Osteoblast (primary cell): ENCODE measurements around the gene PPP4R2. TPM values are rescaled to one million over a fixed set of nuclear protein-coding genes. Genes with fewer than 3 reads are reported as not detected.

Source experiments
- DNase-seq: peaks from one replicate; pipeline ENCODE4 v3.0.0; 2011; ENCODE audit warnings: low spot score, mixed read lengths; ENCODE audit not compliant: insufficient read length; ENCODE audit errors: missing footprints
- H2AFZ ChIP-seq: 2 replicates; pipeline ENCODE4 v1.6.0; 2011; ENCODE audit warnings: mild to moderate bottlenecking, low read length
- H3K27ac ChIP-seq: 2 replicates; pipeline ENCODE4 v1.5.1; 2011; ENCODE audit warnings: mild to moderate bottlenecking, low read depth, low read length, moderate library complexity
- H3K27me3 ChIP-seq: 2 replicates; pipeline ENCODE4 v1.6.0; 2012; ENCODE audit warnings: mild to moderate bottlenecking, control low read depth, inconsistent platforms, low read length, moderate library complexity; ENCODE audit not compliant: insufficient read depth
- H3K36me3 ChIP-seq: 2 replicates; pipeline ENCODE4 v1.5.1; 2011; ENCODE audit warnings: mild to moderate bottlenecking, low read length, control low read depth, moderate library complexity; ENCODE audit not compliant: insufficient read depth
- H3K4me1 ChIP-seq: 2 replicates; pipeline ENCODE4 v1.5.1; 2011; ENCODE audit warnings: mild to moderate bottlenecking, low read length, control low read depth, moderate library complexity; ENCODE audit not compliant: insufficient read depth
- H3K4me2 ChIP-seq: 2 replicates; pipeline ENCODE4 v1.6.0; 2011; ENCODE audit warnings: mild to moderate bottlenecking, low read length; ENCODE audit not compliant: insufficient read depth
- H3K4me3 ChIP-seq: fragments of 200-600 bp; sonication (generic); 3 replicates; pipeline ENCODE4 v1.5.1; 2012; ENCODE audit warnings: mild to moderate bottlenecking, low read length, inconsistent platforms; ENCODE audit not compliant: insufficient read depth
- H3K79me2 ChIP-seq: 2 replicates; pipeline ENCODE4 v1.6.0; 2012; ENCODE audit warnings: mild to moderate bottlenecking, low read length, control low read depth, inconsistent platforms; ENCODE audit not compliant: insufficient read depth
- H3K9me3 ChIP-seq: 2 replicates; pipeline ENCODE4 v1.5.1; 2011; ENCODE audit warnings: low read depth, low read length, control low read depth
- H4K20me1 ChIP-seq: 2 replicates; pipeline ENCODE4 v1.6.0; 2012; ENCODE audit warnings: mild to moderate bottlenecking, low read length, control low read depth; ENCODE audit not compliant: insufficient read depth
- total RNA-seq: library from RNA; depleted of rRNA; stranded (reverse); fragments of >200 nt; gene quantifications from 2 replicates; pipeline ENCODE4 v1.2.3, GENCODE V29; 2012
- TF ChIP-seq, protein P1 (sequence below): IDR thresholded peaks from 2 replicates; pipeline ENCODE4 v1.5.1; 2011; ENCODE audit warnings: mild to moderate bottlenecking, low read depth, low read length, moderate library complexity; ENCODE audit errors: extremely low read depth

Gene PPP4R2
- total RNA-seq, 1 donor, result 84.3 TPM

DNA sequence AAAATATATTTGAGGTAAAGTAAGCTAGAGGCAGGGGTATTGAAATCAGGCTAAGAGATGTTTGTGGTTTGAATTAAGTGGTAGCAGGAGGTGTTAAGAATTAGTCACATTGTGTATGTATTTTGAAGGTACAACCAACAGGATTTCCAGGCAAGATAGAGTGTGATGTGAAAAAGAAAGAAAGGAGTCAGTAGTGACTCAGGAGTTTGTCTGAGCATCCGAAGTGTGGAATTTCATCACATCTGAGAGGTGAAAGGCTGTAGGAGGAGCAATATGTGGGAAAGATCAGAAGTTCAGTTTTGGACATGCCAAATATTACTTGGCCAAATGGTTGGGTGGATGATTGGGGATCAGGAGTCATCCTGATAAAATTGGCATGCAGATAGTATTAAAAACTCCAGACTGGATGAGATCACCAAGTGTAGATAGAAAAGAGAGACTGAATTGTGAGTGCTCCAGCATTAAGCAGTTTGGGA, 32.7 kb downstream of the PPP4R2 start:
- Histone ChIP-seq H2AFZ (no peak overlapping the region), H3K4me1 (peaks cover 20% of the 10 kb centered on the region), H3K27me3 (no peaks in the 10 kb centered on the region), H4K20me1 (peaks cover 76% of the 10 kb centered on the region), H3K9me3 (no peaks in the 10 kb centered on the region), H3K27ac (peak overlapping the region; percentile 83), H3K79me2 (peaks cover 96% of the 10 kb centered on the region), H3K4me3 (no peak overlapping the region), H3K4me2 (peak overlapping the region; percentile 47), H3K36me3 (no peaks in the 10 kb centered on the region)
- TF ChIP-seq, protein P1, sequence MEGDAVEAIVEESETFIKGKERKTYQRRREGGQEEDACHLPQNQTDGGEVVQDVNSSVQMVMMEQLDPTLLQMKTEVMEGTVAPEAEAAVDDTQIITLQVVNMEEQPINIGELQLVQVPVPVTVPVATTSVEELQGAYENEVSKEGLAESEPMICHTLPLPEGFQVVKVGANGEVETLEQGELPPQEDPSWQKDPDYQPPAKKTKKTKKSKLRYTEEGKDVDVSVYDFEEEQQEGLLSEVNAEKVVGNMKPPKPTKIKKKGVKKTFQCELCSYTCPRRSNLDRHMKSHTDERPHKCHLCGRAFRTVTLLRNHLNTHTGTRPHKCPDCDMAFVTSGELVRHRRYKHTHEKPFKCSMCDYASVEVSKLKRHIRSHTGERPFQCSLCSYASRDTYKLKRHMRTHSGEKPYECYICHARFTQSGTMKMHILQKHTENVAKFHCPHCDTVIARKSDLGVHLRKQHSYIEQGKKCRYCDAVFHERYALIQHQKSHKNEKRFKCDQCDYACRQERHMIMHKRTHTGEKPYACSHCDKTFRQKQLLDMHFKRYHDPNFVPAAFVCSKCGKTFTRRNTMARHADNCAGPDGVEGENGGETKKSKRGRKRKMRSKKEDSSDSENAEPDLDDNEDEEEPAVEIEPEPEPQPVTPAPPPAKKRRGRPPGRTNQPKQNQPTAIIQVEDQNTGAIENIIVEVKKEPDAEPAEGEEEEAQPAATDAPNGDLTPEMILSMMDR, result no peak
- DNase-seq, result peak; percentile 83

DNA sequence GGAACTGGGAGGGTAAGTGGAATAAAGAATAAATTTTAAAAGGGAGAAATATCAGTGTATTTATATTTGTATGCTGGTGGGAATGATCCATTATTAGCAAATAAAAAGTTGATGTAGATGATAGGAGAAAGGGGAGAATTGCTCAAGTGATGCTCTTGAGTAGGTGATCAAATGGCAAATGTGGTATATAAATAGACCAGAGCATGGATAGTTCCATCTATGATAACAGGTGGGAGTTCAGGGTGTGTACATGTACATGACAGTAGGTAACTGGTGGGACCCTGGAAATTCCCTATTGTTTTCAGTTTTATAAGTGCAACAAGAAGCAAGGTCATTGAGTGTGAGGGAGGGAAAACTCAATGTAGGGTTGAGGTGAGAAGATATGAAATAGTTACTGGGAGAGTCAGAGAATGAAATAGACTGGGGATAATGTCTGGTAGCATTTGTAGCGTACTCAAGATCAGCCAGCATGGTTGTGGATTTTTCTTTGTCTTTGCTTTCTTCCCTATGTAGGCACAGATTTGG, 33.5 kb downstream of the PPP4R2 start:
- no peak for DNase-seq
- Histone ChIP-seq H3K4me3 (no peak overlapping the region), H3K4me2 (peak overlapping the region; percentile 47), H3K27ac (peak overlapping the region; percentile 83), H2AFZ (no peak overlapping the region), H3K27me3 (no peaks in the 10 kb centered on the region), H4K20me1 (peaks cover 76% of the 10 kb centered on the region), H3K9me3 (no peaks in the 10 kb centered on the region), H3K79me2 (peaks cover 96% of the 10 kb centered on the region), H3K4me1 (peaks cover 17% of the 10 kb centered on the region), H3K36me3 (no peaks in the 10 kb centered on the region)
- TF ChIP-seq, protein P1, result no peak

DNA sequence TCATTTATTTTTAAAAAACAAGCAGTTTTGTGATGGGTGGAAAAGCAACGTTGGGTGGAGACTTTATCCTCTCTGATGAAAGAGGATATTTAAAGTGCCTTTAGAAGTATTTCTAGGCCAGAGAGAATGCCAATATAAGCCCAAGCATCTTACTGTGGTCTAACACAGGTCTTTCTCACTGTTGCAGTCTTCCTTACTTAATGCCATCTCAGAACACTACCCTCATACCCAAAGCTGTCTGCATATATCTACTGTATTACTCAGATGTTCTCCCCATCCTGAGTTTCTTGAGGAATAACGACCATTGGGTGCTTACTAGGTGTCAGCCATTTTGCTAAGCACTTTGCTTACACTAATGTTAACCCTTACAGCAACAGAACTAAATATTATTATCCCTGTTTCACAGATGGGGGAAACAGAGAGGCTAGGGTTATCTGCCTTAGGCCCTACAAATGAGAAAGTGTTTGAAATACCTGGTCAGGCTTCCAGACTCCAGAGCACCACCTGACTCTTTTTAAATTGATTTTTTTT, 35.0 kb downstream of the PPP4R2 start:
- Histone ChIP-seq H3K4me1 (peaks cover 29% of the 10 kb centered on the region), H3K4me3 (no peak overlapping the region), H3K9me3 (no peaks in the 10 kb centered on the region), H3K27ac (no peak overlapping the region), H3K27me3 (no peaks in the 10 kb centered on the region), H2AFZ (no peak overlapping the region), H3K4me2 (no peak overlapping the region), H4K20me1 (peaks cover 72% of the 10 kb centered on the region), H3K79me2 (peaks cover 96% of the 10 kb centered on the region), H3K36me3 (no peaks in the 10 kb centered on the region)
- TF ChIP-seq, protein P1, result no peak
- no peak for DNase-seq

DNA sequence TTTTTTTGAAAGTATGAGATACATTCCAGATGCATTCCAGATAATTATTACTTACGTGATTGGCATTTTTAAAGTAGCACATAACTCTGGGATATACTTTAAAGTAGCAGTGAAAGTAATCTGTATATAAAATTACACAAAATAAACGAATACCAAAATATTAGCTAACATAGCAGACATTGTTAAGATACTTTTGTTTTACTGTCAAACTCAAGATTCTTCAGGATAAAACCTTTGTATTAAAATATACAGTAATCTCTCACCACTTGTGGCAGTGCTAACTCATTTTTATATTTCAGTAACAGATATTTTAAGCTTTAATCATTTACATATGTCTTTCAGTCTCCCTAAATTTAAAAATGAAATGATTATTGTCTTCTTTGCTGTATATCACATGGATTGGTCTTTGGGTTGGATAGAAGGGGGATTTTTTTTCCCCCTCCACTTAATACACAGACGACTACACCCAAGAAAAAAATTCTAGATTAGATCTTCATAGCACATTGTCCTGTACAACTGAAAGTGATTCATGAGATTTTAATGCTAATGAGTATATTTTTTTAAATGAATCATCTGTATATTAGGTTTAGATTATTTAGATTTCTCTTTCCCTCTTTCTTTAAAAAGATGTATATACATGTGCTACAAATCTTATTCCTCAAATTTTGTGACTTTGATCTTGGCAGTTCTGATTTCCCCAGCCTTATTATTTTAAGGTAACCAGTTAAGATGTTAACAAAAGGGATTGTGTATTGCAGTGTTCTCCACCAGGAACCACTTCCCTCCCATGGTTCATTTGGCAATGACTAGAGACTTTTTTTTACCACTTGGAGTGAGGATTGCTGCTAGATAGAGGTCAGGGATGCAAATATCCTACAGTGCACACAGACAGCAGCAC, 40.3 kb downstream of the PPP4R2 start:
- DNase-seq, result peak; percentile 29
- Histone ChIP-seq H3K4me2 (peak overlapping the region; percentile 26), H3K27me3 (no peaks in the 10 kb centered on the region)

More for the DNA sequence above, 40.3 kb downstream of the PPP4R2 start:
- Histone ChIP-seq H3K4me1 (peaks cover 26% of the 10 kb centered on the region), H3K9me3 (no peaks in the 10 kb centered on the region), H4K20me1 (peaks cover 77% of the 10 kb centered on the region), H3K27ac (peak overlapping the region; percentile 78), H3K4me3 (no peak overlapping the region), H3K36me3 (no peaks in the 10 kb centered on the region), H3K79me2 (peaks cover 96% of the 10 kb centered on the region), H2AFZ (no peak overlapping the region)
- TF ChIP-seq, protein P1, result no peak
